NCI-H1436 (cell line): ENCODE measurements around the gene FSD1L.
"Not testable (repeated sequence)": the region's sequence is repeated elsewhere in the genome, so short reads cannot be mapped to it uniquely, and the experiment has no call there.

Source experiments
- DNase-seq: peaks from one replicate; lab custom pipeline; 2025; lab: John Stamatoyannopoulos, UW

FSD1L gene

DNA sequence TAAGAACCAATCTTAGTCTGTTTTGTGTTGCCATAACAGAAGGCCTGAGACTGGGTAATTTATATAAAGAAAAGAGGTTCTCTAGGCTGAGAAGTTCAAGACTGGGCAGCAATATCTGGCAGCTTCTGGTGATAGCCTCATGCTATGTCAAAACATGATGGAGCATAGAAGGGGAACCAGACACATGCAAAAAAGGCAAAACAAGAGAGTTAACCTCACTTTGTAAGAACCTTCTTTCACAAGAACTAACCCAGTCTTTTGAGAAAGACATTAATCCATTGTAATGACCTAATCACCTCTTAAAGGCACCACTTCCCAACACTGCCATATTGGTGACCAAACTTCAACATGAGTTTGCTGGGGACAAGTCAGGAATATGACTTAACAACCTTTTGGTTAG lies 37.3 kb downstream of the FSD1L start:
- DNase-seq = no peak

GRCh38 chr9:105496826-105497225 lies 49.0 kb downstream of the FSD1L start:
- no peak for DNase-seq

- no peak for DNase-seq
Observed at GRCh38 chr9:105497704-105498103, 49.9 kb downstream of the FSD1L start.

DNA sequence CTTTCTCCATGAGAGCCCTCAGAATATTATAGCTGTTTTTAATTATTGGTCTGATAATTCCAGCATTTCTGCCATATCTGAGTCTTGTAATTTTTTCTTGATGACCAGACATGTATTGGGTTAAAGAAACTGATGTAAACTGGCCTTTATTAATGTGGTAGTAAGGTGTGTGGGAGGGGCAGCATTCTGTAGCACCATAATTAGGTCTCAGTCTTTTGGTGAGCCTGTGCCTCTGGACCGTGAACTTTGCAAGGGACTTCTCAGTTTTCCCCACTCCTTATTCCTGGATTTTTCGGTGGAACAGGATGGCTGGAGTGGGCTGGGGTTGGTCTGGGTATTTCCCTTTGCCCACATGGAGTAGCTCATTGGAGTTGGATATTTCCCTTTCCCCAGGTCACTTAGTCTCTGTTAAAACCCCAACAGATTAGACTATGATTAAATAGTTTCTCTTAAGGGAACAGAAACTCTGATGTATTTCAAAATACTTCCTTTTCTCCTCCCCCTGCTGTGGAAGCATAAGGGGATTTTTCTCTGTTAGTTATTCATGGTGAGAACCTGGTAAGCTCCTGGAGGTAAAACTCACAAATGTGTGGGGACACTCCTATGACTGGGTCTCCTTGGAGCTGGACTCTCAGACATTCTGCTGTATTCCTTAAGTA lies 52.4 kb downstream of the FSD1L start:
- DNase-seq = no peak

DNA sequence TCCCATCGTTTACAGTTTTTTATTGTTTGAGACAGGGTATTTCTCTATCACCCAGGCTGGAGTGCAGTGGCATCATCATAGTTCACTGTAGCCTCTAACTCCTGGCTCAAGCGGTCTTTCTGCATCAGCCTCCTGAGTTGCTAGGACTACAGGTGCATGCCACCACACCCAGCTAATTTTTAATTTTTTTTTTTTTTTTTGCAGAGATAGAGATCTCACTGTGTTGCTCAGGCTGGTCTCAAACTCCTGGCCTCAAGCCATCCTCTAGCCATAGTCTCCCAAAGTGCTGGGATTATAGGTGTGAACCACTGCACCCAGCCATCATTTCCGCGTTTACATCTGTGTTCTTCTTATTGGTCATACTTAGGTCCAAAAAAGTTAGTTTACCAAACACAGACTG lies 53.6 kb downstream of the FSD1L start:
- no peak for DNase-seq

DNA sequence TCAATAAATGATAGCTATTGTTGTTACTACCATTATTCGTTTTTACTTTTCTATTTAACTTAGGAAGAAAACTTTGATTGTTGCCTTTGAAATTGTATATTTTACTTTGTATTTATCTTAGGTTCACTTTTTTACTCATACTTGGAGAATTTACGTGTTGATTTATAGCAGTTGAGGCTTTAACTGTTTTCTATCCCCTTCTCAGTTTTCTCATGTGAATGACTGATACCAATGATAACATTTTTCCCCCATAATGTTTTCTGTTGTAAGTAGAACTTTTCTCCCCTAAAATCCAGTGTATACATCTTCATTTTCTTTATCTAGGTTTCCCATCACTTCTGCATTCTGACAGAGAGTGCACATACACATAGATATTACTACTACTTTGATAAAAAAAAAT lies 54.4 kb downstream of the FSD1L start:
- DNase-seq = no peak

GRCh38 chr9:105503881-105504280 lies 56.0 kb downstream of the FSD1L start:
- DNase-seq = no peak

GRCh38 chr9:105507096-105507790 lies 59.4 kb downstream of the FSD1L start:
- no peak for DNase-seq

GRCh38 chr9:105508530-105508929 lies 60.7 kb downstream of the FSD1L start:
- DNase-seq = no peak

DNA sequence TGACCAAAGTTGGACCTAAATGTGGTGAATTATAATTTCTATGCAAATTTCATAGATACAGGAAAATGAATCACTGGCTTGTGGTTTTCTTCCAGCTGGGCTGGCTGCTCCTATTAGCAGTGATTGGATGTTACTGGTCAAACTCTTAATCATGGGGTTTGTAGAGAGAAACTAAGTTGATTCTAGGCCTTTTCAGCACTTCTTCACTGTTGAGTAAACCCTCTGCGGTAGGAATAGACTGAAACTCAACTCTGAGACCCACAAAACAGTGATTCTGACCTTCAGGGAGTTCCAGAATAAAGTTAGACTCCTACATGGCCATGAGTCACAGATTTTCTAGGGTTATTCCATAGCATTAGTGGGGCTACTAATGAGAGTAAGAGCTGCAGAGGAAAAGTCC lies 62.2 kb downstream of the FSD1L start:
- DNase-seq = no peak

DNA sequence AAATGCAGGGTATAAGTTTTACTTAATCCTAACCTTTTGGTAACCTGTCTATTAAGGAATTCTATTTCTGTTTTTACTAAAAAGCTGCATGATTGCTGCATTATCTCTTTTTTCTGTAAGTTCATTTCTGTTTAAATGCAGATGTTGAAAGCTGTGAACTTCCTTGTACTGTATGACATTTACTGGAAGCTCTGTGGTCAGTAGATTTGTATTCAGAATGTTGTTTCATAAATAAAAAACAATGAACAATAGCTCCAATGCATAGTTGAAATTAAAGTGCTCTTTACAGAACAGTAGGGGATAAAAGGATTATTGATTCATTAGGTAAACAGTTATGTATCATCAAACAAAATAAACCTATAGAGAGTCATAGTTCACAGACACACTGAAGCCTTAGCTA lies 63.6 kb downstream of the FSD1L start:
- no peak for DNase-seq

- no peak for DNase-seq
Observed at GRCh38 chr9:105515811-105516413, 68.1 kb downstream of the FSD1L start.

GRCh38 chr9:105519710-105520369 lies 72.0 kb downstream of the FSD1L start:
- DNase-seq = not testable (repeated sequence)

DNA sequence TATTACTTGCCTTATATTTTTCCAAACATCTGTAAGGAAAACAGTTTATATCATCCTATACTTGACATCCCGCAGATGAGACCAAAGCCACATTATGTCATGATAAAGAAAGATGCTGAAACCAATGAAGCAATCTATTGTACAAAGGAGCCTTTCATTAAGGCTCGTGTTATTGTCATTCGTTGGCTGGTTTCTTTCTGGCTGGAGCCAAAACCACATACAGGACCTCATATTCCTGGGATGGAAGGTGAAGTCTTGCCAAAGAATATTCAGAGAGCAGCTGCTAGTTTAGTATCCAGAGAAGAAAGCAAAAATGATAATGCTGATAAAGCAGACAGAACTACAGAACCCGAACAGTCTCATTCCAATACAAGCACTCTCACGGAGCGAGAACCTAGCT lies 73.2 kb downstream of the FSD1L start:
- not testable (repeated sequence) for DNase-seq

DNA sequence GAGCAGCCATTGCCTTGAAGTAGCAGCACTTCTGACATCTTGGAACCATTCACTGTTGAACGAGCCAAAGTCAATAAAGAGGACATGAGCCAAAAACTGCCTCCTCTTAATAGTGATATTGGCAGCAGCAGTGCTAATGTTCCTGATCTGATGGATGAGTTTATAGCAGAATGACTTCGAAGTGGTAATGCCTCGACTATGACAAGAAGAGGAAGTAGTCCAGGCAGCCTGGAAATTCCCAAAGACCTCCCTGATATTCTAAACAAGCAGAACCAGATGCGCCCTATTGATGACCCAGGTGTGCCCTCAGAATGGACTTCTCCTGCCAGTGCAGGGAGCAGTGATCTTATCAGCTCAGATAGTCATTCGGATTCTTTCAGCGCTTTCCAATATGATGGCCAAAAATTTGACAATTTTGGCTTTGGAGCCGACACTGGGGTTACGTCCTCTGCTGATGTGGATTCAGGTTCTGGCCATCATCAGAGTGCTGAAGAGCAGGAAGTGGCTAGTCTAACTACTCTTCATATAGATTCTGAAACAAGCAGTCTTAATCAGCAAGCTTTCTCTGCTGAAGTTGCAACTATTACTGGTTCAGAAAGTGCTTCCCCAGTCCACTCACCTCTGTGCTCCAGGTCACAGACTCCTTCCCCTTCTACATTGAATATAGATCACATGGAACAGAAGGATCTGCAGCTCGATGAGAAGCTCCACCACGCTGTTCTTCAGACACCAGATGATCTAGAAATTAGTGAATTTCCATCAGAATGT lies 75.0 kb downstream of the FSD1L start:
- not testable (repeated sequence) for DNase-seq

DNA sequence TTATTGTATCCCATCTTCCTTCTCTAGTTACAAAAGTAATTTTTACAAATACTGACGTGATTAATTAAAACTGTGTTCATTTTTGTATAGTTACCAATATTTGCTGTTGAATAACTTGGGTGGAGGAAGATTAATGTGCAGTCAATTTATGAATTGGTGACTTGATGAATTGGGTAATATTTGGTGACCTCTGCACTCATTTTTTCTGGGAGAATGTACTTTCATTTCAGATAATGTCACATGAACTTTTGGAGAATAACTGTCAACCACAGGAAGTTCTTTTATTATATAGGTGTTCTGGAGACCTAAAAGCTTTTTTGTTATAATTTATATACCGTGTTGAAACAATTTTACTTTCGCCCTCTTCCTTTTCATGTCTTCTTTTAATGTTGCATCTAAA lies 83.7 kb downstream of the FSD1L start:
- no peak for DNase-seq

DNA sequence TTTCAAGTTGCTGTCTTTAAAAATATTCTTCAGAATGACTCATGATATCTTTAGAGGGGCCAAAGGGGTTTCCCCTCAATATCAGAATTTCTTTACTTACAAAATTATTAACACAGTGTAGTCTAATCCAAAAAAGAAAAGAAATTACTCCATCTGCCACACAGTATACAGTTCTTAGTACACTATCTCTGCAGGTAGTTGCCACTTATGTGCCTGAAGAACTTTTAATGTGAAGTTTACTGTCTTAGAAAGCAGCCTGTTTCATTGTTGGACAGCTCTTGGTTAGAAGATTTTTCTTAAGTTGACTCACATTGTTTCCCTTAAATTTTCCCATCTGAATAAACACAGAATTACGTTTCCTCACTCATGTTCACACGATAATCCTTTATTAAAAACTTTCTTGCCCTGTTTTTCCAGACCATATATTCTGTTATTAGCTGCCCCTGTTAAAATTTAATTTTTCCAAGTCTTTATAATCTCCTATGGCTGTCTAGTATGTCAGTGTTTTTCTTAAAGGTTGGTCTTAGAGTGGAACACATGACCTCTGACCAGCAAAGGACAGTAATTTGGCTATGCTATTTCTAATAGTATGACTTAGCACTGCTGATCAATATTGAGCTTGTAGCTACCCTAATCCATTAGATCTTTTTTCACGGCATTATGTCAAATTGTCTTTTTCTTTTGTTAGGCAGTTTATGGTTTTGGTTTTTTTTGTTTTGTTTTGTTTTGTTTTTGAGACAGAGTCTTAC lies 88.3 kb downstream of the FSD1L start:
- DNase-seq = no peak

GRCh38 chr9:105539452-105539851 lies 91.6 kb downstream of the FSD1L start:
- no peak for DNase-seq

DNA sequence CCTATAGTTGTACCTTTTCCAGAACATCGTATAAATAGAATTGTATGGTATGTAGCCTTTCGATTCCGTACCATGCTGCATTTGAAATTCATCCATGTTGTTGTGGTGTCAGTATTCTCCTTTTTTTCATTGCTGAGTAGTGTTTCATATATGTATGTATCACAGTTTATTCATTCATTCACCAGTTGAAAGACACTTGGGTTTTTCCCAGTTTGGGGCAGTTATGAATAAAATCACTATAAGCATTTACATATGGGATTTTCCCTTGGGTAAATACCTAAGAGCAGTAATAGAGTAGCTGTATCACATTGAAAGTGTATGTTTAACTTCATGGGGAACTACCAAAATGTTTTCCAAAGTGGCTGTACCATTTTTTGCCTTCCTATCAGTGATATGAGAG lies 94.0 kb downstream of the FSD1L start:
- DNase-seq = no peak

- DNase-seq = no peak
Observed at GRCh38 chr9:105554042-105554441, 106.2 kb downstream of the FSD1L start.

- DNase-seq = peak; percentile 69
Observed at GRCh38 chr9:105557804-105558610, 110.2 kb downstream of the FSD1L start, which contains the start of gene FKTN. Gene FKTN (plus strand): TSS chr9:105558131. CDS start chr9:105575033, 16,902 bp downstream.
